Islet precursor cell (in vitro differentiated cells): ENCODE results near the gene MYO5B.
"Not testable (repeated sequence)": the region's sequence is repeated elsewhere in the genome, so short reads cannot be mapped to it uniquely, and the experiment has no call there.

Experiments
- DNase-seq: peaks from one replicate; pipeline ENCODE4 v3.0.0-alpha.2; 2018

MYO5B gene

DNA sequence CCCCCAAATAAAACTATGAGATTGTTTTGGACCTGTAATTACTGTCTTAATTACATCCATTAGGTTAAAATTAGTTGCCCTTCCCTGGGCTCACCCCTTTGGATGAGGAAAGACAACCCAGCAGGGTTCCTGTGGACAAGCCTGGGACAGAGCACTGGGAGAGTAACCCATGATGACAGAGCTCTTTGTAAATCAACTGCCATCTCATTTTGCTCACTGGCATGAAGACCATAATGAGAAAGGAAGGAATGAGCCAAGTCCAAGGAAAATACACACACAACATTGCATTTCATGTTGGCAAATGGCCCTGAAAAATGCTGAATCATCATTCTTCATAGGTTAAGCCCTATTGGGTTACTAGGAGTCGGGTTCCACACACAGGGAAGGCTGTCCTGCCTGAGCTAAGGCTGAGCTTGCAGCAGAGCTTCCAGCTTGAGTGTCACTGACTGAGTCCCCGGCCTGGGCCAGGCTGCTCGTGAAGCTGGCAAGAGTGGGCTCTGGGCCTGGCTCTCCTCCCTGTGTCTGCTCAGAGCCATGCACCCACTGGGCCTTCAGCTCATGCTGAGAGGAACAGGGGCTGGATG, 287.5 kb downstream of the MYO5B start:
- DNase-seq: no peak

DNA sequence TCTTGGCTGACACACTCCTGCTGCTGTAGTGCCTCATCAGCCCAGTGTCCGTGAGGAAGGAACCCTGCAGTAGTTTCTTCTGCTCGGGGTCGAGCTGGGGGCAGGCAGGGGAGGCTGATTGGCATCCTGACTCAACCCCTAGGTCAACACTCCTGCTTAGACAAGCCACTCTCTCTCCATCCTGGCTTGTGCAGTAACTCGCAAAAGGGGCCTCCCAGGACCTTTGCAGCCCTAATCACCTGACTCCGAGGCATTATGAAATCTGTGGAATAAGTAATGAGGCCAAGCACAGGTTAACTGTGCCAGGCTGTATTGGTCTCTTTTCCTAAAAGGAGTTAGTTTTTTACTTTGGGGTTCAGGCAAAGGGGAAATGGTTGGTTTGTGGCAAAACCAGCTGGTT, 289.2 kb downstream of the MYO5B start:
- DNase-seq: no peak

DNA sequence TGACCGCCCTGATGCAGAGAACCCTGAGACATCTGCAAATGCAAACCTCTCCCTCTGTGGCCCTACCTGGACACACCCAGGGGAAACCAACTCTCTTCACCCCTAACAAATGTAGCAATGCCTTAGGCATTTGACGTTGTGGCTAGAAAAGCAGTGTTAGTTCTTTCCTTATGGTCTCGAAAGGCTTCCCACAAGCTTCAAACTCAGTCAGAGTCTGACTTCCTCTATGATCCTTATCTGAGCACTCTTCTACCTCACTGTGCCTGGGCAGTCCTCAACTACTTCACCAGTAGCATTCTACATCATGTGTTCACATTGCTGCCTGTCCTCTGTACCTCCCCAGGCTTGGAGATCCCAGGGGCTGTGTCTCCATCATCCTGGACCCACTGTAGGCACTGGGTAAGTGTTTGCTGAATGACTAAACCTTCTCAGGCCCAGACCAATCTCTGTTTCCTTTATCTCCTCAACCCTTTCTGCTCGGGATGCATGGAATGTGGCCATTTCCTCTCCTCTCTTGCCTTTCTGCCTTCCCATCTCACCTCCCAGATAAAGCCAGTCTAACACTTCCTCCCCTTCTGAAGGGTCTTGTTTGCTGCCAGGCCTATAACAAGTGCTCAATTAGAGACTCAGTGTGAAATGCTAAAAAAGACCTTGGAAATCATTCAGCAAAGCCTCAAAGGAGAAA, 289.9 kb downstream of the MYO5B start:
- no peak for DNase-seq

DNA sequence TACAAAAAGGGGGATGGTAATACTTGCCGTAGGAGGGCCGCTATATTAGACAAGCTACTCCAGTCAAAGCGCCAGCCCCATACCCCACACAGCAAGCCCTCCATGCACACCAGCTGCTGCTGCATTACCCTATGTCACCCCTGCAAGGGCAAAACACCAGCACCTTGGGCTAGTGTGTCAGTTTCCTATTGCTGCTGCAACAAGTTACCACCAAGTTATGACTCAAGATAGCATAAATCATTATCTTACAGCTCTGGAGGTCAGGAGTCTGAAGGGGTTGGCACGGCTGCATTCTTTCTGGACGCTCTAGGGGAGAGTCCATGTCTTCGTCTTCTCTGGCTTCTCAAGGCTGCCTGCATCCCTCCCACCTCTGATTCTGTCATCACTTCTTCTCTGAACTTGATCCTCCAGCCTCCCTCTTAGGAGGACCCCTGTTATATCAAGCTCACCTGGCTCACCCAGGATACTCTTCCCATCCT, 293.0 kb downstream of the MYO5B start:
- DNase-seq: no peak

DNA sequence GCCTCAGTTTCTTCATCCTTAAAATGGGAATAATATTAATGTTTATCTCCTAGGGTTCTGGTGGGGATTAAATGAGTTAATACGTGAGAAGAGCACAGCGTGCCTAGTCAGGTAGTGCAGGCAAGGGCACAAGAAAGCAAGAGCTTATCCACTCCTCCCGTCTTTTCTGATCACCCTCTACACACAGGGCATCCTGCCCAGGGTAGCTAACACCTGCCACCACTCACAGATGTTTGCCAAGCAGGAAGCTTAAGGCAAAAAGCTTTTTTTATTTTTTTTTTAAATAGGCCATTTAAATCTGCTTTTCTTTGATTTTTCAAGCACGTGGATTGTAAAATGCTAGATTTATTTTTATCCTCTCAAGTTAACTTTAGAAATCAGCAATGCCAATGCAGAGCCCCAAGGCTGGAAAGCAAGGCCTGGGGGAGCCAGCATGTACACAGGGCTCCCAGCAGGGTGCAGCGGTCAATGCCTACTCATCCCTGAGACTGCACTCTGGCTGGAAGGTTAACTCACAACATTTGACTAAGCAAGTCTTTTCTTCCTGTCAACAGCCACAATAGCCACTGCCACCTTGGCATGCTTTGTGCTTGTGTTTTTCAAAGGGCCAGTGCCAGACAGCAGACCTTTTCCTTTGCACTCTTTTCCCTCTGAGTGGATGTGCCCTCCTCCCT, 295.2 kb downstream of the MYO5B start:
- no peak for DNase-seq

DNA sequence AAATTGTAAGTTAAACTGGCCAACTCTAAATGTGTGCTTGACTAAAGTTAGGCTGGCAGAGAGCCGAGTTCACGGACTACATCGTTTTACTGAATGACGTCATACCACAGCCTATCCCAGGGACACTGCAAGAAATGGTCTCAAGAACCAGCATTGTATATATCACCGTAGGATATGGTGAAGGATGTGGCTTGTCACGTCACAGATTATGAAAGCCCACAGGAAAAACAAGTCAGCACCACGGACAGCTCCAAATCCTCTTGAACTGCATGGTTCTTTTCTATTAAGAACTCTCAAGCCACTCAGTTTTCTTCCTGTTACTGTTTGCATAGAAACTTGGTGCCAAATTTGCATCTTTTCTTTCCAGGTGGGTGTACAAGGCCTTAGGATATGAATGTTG, 296.5 kb downstream of the MYO5B start:
- peak; percentile 74 for DNase-seq

DNA sequence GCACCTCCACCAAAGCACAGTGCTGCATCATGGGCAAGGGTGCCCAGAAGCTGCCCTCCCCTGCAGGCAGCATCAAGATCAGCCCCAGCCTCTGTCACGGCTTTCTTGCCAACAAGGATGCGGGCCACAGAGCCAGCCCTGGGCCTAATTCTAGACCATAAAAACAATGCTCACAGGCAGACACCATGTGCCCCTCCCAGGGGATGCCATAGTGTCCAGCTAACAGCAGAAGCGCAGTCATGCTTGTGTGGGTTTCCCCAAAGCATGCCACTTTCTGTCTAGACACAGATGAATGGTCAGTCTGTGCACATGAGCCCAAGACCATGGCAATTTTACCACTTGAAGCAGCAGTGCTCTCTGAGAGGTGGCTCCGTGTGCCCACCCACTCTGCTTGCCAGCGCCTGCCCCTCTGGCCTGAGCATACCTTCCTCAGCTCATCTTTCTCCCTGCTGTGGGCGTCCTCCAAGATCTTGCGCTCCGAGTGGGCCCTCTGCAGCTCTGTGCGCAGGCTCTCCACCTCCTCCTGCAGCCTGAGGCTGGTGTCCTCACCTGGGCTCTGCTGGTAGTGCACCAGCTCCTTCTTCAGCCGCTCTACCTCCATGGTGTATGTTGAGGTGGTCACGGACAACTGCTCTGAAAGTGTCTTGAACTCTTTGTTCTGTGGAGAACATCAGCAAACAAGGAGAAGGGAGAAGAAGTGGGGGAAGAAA, 300.3 kb downstream of the MYO5B start:
- no peak for DNase-seq

DNA sequence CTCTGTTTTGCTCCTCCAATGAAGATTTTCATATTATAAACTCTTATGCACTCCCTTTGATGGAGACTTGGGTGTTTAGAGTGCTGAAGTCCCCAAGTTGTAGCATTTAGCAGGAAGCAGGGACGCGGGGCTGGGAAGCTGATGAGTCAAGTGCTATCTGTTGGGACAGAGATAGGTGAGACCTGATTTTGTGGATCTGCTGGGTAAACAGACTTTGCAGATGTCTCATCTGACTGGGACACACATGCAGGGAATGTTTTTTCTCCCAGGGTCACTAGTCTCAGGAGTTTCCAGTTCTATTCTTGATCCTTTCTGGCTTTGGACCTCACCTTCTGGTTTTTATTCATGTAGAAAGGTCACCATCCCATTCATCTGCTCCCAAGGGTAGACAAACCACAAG, 301.9 kb downstream of the MYO5B start:
- DNase-seq: no peak

DNA sequence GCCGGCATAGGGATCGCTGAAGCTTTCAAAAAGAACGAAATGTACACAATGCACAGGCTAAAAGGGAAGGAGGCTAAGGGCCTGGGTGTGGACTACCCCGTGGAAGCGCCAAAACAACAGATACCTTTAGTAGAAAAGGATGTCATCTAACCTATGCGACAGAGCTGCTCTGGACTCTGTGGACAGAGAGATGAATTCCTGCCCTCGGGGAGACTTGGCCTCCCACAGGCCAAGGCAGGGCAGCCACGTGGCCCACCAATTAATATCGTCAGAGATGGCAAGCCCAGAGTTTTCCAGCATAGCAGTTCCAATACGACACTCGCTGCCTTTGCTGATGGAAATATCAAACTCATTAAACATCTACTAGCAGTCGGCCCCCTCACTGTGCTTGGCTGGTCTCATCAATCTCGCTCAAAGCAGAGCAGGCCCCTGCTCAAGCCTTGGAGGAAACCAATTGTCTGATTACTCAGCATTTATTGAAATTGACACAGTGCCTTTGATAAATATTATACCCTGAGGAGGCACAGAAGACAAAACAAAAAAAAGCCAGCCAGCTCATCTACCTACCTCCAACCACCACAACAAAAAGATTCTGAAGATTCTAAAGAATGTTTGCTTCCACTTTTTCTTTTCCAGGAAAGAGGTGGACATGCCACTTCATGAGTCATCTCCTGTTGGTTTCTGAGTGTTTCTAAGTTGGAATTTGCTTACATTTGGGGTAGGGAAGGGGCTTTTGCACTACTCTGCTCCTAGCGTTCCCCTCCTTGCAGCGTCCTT, 302.6 kb downstream of the MYO5B start:
- DNase-seq: peak; percentile 65

DNA sequence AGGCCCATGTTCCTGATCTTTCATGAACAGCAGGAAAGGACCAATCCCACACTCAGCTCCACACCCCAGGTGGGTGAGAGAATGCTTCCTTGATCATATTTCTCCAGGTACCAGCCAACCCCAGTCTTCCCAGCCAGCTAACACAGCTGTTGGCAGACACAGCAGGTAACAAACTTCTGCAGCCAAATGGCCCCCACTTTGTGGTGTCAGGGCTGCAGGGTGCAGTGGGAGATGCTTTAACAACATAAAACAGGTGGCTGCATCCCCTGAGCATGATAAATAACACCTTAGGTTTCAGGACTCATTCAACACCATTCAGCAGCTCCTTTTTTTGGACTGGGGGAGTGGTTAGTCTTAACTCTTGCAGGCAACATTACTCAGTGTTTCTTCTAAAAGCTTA, 304.9 kb downstream of the MYO5B start:
- DNase-seq: no peak

DNA sequence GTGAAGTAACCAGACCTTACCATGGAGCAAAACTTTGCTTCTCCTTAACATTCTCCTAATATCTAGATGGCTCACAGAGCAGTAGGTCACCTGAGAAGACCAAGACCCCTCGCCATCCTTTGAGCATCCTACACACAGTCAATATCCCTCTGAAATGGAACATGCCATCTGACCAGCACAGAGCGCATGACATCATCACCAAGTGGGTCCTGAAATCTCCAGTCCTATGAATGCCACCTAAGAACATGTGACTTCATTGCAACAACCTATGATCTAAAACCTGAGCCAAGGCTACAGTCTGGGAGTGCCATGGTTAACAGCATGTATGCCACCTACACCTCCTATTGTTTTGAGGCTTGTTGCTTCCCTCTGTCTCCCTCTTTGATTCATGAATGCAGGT, 305.4 kb downstream of the MYO5B start:
- DNase-seq: not testable (repeated sequence)

DNA sequence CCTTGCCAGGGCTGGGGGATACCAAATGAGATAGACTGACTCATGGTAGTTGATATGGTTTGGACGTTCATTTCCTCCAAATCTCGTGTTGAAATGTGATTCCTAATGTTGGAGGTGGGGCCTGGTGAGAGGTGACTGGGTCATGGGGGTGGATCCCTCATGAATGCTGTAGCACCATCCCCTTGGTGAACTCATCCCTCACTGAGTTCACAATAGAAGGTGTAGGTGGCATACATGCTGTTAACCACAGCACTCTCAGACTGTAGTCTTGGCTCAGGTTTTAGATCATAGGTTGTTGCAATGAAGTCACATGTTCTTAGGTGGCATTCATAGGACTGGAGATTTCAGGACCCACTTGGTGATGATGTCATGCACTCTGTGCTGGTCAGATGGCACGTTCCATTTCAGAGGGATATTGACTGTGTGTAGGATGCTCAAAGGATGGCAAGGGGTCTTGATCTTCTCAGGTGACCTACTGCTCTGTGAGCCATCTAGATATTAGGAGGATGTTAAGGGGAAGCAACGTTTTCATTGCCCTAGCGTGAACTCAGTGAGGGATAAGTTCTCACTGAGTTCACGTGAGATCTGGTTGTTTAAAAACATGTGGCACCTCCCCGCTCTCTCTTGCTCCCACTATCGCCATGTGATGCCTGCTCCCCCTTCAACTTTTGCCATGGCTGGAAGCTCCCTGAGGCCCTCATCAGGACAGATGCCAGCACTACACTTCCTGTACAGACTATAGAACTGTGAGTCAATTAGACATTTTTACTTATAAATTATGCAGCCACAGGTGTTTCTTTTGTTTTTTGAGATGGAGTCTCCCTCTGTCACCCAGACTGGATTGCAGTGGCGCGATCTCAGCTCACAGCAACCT, 307.8 kb downstream of the MYO5B start:
- DNase-seq: no peak

DNA sequence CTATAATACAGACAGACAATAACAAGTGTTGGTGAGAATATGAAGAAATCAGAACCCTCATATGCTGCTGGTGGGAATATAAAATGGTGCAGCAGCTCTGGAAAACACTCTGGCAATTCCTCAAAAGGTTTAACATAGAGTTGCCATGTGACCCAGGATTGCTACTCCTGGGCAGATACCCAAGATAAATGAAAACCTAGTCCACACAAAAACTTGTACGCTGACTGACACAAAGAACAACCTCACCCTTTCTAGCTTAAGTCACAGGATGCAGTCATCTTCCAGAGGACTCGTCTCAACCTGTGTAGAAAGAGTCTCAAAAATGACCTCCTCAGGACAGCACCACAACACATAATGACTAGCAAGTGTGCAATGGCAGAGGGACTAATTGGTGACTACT, 310.0 kb downstream of the MYO5B start:
- DNase-seq: no peak

DNA sequence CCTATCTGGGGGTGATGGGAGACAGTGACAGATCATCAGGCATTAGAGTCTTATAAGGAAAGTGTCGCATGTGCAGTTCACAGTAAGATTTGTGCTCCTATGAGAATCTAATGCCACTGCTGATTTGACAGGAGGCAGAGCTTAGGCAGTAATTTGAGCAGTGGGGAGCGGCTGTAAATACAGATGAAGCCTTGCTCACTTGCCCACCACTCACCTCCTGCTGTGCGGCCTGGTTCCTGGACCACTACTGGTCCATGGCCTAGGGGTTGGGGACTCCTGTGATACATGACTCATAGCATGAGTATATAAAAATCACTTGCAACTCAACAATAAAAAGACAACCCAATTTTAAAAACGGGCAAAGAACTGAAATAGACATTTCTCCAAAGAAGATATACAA, 310.5 kb downstream of the MYO5B start:
- no peak for DNase-seq

DNA sequence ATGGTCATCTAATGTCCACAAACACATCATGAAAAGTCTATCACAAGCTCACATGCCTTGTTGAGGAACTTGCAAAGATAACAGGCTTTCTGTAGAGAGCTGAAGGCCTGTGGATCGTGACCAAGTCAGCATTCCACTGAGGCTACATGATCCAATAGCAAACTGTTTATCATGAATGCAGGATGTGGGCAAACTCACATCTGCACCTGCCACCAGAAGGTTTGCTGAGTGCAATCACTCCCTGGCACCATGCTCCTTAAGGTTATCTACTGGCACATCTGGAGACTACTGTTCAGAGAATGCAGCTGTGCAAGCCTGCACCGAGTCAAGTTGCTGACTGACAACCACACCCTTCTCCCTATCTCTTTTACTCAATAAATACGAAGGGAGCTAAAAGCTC, 314.3 kb downstream of the MYO5B start:
- no peak for DNase-seq

DNA sequence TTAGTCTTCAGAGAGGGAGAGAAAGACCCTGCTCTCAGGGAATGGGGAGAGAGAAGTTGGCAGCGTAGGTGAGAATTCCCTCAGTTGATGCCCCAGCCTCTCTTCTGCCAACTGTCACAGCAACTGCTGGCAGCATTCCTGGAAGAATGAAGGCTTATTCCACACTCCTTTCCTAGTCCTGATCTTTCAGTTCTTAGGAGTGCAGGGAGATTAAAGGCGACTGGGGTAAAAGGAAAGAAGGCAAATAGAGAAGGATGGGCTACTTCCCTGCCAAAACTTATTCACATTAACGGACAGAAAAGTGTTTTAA, 315.7 kb downstream of the MYO5B start:
- no peak for DNase-seq

DNA sequence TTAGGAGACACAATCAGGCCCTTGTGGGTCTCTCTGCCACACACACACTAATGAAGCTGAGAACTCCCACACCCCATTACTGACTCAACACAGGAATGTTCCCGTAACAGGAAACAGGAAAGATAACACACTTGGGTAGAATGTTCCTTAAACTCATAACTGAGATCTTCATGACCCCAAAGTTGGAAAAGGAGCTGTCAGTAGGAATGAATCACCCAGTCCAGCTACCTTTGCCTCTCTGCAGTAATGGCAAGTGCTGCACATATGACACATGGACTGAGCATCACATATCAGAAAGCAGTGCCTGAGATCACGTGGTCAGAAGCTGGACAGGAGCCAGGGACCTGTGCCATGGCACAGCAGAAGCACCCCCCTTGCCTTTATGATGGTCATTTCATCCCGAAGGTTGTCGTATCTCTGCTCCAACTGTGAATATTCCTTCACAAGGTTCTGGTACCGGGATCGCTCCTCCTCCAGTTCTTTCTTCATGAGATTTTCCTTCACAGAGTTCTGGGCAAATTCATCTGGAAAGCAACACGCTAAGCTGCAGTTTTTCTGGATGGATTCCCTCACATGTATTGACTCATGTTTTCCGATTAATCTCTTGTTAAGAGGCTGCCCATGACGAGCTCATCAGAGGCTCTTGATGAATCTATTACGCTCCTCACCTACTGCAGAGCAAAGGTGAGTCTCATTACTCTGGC, 316.2 kb downstream of the MYO5B start:
- DNase-seq: no peak

DNA sequence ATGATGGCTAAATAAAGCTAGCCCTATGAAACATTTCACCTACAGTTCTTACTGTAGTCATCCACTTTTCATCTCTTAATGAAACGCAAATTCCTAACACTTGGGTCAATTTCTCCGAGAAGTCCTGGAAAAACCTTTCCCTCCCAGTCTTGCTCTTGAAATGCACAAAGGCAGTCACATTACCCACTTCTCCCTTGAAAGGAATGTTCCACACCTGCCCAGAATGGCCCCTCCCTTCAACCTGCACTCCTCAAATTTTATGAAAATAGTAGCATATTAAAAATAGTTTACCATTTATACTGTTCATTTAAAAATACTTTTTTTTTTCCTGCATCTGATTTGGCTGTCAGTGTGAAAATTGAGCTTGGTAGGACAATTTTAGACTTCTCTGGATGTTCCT, 316.9 kb downstream of the MYO5B start:
- no peak for DNase-seq

DNA sequence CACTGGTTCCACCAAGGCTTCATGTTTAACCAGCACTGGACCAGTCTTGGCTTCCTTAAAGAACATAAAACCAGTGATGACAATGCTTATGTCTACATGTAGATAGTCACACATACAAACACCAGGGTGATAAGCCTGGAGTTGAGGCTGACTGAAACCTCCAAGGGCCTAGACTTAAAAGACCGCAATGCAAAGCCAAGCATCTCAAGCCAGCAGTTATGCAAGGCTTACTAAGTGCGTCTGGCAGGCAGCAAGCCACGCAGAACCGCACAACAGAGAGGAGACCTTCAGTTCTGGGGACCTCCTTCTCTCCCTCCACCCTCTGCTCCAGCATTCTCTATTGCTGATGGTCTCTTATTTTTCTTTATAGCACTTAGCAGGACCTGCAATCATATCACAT, 318.4 kb downstream of the MYO5B start:
- DNase-seq: no peak

DNA sequence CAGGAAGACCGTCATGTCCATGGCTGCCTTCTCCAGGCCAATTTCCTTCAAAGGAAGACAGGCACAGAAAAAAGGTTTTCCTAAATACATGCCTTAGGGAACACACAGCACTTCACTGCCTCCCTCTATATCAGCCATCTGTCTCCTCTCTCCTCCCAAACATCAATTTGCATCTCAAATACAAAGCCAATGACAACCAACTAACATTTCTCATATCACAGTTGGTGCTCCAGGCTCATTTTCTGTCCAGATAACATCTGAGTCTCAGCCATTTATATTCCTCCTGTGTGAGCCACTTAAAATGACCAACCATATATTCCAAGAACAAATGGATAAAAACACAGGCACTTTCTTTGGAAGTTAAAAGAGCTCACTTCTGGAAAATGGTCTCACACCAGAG, 319.2 kb downstream of the MYO5B start:
- DNase-seq: no peak

DNA sequence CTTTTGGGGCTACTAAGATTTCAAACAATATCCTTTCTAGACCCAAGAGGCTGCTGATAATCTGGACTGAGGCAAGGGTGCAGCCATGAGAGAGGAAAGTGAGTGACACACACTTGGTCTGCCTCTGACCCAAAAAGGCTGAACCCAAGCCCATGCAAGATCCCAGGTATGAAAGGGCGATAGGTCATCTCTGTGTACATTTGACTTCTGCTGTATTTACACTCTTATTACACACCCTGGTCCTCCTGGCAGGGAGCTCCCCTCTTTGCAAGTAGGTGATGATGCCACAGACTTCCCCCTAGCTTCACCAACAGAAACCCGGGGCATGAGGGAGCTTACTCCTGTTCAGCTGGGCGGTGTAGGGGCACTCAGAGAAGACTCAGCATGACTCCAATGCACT, 319.8 kb downstream of the MYO5B start:
- DNase-seq: no peak

DNA sequence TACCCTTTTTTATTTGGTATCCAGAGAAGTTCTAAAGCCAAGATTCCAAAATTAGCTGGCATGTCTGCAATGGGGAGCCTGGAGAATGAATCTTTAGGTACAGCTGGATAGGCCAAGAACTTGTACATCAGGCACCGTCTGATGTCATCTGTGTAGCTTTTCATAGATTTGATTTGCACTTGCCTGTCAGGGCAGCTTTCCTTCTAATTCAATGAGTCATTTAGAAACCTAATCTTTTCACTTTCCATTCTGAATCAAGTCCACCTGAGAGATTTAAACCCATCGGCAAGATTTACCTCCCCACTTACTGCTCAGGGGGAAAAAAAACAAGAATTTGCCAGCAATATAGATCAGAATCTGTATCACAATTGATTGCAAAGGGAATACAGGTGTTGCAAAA, 320.7 kb downstream of the MYO5B start:
- DNase-seq: no peak
